HAP-1 (cell line): ENCODE data around the gene IL9.
A peak's percentile ranks its signal among the peaks of the same experiment; 100 is the strongest.

ENCODE experiments used
- DNase-seq, 2 experiments: peaks; one replicate each; pipeline ENCODE4 v3.0.0-alpha.2; 2016 to 2020; ENCODE audit warnings: low spot score in 2 of 2
- H3K27me3 ChIP-seq: fragments of 250-450 bp; sonication (Bioruptor Pico); 2 replicates; pipeline ENCODE4 v1.5.1; 2020; ENCODE audit warnings: low read depth, mild to moderate bottlenecking, moderate library complexity
- H3K36me3 ChIP-seq: fragments of 250-450 bp; sonication (Bioruptor Pico); replicated peaks from 2 replicates; pipeline ENCODE4 v1.5.1; 2020; ENCODE audit warnings: mild to moderate bottlenecking
- H3K4me1 ChIP-seq: fragments of 250-450 bp; sonication (Bioruptor Pico); 2 replicates; pipeline ENCODE4 v1.5.1; 2020; ENCODE audit warnings: mild to moderate bottlenecking
- H3K4me3 ChIP-seq: fragments of 250-450 bp; sonication (Bioruptor Pico); 2 replicates; pipeline ENCODE4 v1.5.1; 2020; ENCODE audit warnings: mild to moderate bottlenecking, moderate library complexity
- H3K9me3 ChIP-seq: fragments of 250-450 bp; sonication (Bioruptor Pico); 2 replicates; pipeline ENCODE4 v1.5.1; 2020; ENCODE audit warnings: mild to moderate bottlenecking, moderate library complexity
- in situ Hi-C: fragments of 300-500 bp; cut with MboI; formaldehyde crosslinking; loops from 3 replicates; pipeline ENCODE4 v1.14.3; 2020; ENCODE audit warnings: low sequenced_read_pairs, inconsistent platforms, mixed read lengths

IL9 gene

GRCh38 chr5:135895474-135896006, at the start of gene IL9:
IL9 (minus strand) TSS chr5:135895841; CDS start chr5:135895816, 25 bp downstream.
- H3K4me1 ChIP-seq = peaks cover 5% of the 10 kb centered on the region; the same call in 1 of the 2 replicates
- H3K27me3 ChIP-seq = peaks cover 9% of the 10 kb centered on the region
- H3K36me3 ChIP-seq = no peaks in the 10 kb centered on the region
- H3K4me3 ChIP-seq = no peak within 1 kb of the TSS
- no peak for DNase-seq
- H3K9me3 ChIP-seq = no peaks in the 10 kb centered on the region
- in situ Hi-C loops = no loop called here

- peaks cover 7% of the 10 kb centered on the region for H3K27me3 ChIP-seq
- H3K9me3 ChIP-seq = no peaks in the 10 kb centered on the region
- peak; percentile 60 to 65 for DNase-seq
- in situ Hi-C loops = no loop called here
- H3K4me3 ChIP-seq = no peak overlapping the region
- no peaks in the 10 kb centered on the region for H3K4me1 ChIP-seq
- no peaks in the 10 kb centered on the region for H3K36me3 ChIP-seq
Measured at GRCh38 chr5:135944967-135945560, 49.4 kb upstream of the IL9 start.

- Histone ChIP-seq H3K4me1 (no peaks in the 10 kb centered on the region), H3K27me3 (peaks cover 7% of the 10 kb centered on the region), H3K36me3 (no peaks in the 10 kb centered on the region), H3K4me3 (no peak overlapping the region), H3K9me3 (no peaks in the 10 kb centered on the region)
- DNase-seq = no peak
- in situ Hi-C loops = no loop called here
Measured at GRCh38 chr5:135944564-135944963, 48.9 kb upstream of the IL9 start.

DNA sequence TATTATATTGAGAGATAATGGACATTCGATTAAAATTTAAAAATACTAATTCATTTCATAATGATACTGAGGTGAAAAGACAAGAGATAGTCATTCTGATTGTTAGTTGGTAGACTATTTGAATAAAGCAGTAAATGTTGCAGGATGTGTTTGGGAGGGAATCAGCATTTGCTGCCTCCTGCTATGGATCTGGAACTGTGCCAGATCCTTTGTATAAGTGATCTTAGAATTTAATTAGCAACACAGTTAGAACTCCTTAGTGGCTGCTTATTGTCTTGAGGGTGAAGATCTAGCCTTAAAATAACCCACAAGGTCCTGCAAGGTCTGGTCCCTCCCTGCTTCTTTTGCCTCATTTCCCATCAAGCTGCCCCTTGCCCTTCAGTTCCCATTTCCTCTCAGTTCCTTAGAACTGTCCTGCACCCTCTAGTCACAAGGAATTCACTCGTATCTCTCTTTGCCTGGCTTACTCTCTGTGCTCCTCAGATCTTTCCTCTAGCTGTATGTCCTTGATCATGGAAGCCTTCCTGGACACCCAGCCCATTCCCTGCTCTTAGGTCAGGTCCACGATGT, 46.6 kb upstream of the IL9 start:
- no peak for DNase-seq
- Histone ChIP-seq H3K27me3 (peaks cover 5% of the 10 kb centered on the region; the same call in 1 of the 2 replicates), H3K36me3 (no peaks in the 10 kb centered on the region), H3K4me1 (no peaks in the 10 kb centered on the region), H3K4me3 (no peak overlapping the region), H3K9me3 (no peaks in the 10 kb centered on the region)
- in situ Hi-C loops = no loop called here

DNA sequence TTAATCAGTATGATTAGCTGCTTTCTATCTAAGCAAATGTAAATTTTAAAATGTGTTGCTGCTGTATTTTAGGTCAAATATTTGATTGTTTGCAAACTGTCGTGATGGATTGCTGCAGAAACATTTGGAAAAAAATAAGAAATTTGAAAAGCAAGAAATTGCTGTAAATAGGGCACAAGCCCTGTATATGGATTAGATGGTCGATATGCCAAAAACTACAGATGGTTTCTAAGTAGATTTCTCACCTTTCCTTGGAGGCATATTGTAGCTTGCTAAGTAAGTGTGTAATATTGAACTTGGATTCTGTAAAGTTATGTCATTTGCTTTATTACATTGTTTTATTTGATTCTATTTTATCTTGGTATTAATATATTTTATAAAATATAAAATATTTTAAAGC, 46.1 kb upstream of the IL9 start:
- Histone ChIP-seq H3K36me3 (no peaks in the 10 kb centered on the region), H3K4me1 (no peaks in the 10 kb centered on the region), H3K4me3 (no peak overlapping the region), H3K27me3 (peaks cover 5% of the 10 kb centered on the region; the same call in 1 of the 2 replicates), H3K9me3 (no peaks in the 10 kb centered on the region)
- in situ Hi-C loops = no loop called here
- DNase-seq = no peak

GRCh38 chr5:135937245-135937911, 41.7 kb upstream of the IL9 start:
- in situ Hi-C loops = no loop called here
- no peak for DNase-seq
- Histone ChIP-seq H3K27me3 (peaks cover 18% of the 10 kb centered on the region), H3K4me3 (no peak overlapping the region), H3K36me3 (no peaks in the 10 kb centered on the region), H3K4me1 (no peaks in the 10 kb centered on the region), H3K9me3 (no peaks in the 10 kb centered on the region)

DNA sequence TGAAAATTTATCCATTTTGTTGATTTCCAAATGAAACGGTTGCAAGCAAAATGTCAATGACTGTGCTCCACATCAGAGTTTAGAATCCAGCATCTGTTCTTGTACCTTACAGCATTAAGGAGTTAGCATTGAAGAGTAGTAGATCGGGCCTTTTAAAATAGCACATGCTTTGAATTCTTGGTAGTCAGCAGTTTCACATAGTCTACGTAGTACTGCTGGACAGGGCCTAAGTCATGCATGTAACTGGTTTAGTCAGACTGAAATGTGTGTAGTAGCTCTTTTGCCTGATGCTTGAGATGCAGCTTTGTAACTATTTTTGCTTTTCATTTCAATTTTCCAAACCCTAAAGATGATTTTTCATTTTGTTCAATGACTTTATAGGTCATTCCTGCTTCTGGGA, 39.3 kb upstream of the IL9 start:
- H3K9me3 ChIP-seq = no peaks in the 10 kb centered on the region
- no peak overlapping the region for H3K4me3 ChIP-seq
- H3K36me3 ChIP-seq = no peaks in the 10 kb centered on the region
- DNase-seq = no peak
- in situ Hi-C loops = no loop called here
- no peaks in the 10 kb centered on the region for H3K4me1 ChIP-seq
- peaks cover 16% of the 10 kb centered on the region for H3K27me3 ChIP-seq

- Histone ChIP-seq H3K9me3 (0 out of 2 replicates have a peak, but pooled peaks cover 2% of the 10 kb centered on the region), H3K36me3 (no peaks in the 10 kb centered on the region), H3K27me3 (peaks cover 17% of the 10 kb centered on the region), H3K4me3 (no peak overlapping the region), H3K4me1 (no peaks in the 10 kb centered on the region)
- DNase-seq = no peak
- in situ Hi-C loops = no loop called here
Measured at GRCh38 chr5:135930949-135931295, 35.3 kb upstream of the IL9 start.

GRCh38 chr5:135930029-135930948, 34.6 kb upstream of the IL9 start:
- no peak for DNase-seq
- H3K9me3 ChIP-seq = 0 out of 2 replicates have a peak, but pooled peaks cover 2% of the 10 kb centered on the region

DNA sequence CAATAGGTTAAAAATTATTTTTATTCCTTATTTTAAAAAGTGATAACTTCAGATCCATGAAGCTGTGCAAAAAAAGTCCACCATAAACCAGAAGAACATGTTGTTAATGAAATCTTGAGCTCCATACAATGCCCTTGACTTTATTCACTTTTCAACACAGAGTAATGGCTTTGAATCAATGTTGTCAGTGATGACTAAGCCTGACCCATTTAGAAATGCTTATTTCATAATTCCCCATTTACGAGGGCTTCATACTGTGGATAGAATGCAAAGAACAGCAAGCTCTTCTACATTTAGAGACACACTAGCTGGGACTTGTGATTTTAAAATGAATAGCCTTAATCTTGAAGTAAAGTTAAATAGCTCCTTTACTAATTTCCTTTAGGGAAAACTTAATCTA, 25.7 kb upstream of the IL9 start:
- DNase-seq = peak in 1 of 2 experiments; percentile 57
- H3K36me3 ChIP-seq = no peaks in the 10 kb centered on the region

More at GRCh38 chr5:135930029-135930948, 34.6 kb upstream of the IL9 start:
- H3K27me3 ChIP-seq = peaks cover 15% of the 10 kb centered on the region
- in situ Hi-C loops = no loop called here
- H3K4me1 ChIP-seq = no peaks in the 10 kb centered on the region
- H3K36me3 ChIP-seq = no peaks in the 10 kb centered on the region
- H3K4me3 ChIP-seq = no peak overlapping the region

GRCh38 chr5:135920199-135920598, 24.6 kb upstream of the IL9 start:
- in situ Hi-C loops = no loop called here
- Histone ChIP-seq H3K9me3 (no peaks in the 10 kb centered on the region), H3K27me3 (no peaks in the 10 kb centered on the region; the same call in 1 of the 2 replicates)

More for the DNA sequence above, 25.7 kb upstream of the IL9 start:
- Histone ChIP-seq H3K4me3 (no peak overlapping the region), H3K27me3 (no peaks in the 10 kb centered on the region; the same call in 1 of the 2 replicates), H3K4me1 (no peaks in the 10 kb centered on the region; the same call in 1 of the 2 replicates), H3K9me3 (no peaks in the 10 kb centered on the region)
- in situ Hi-C loops = no loop called here

GRCh38 chr5:135916638-135917263, 21.1 kb upstream of the IL9 start:
- H3K36me3 ChIP-seq = no peaks in the 10 kb centered on the region
- in situ Hi-C loops = no loop called here
- peak in 1 of 2 experiments; percentile 47 for DNase-seq
- peaks cover 2% of the 10 kb centered on the region; the same call in 1 of the 2 replicates for H3K27me3 ChIP-seq
- no peaks in the 10 kb centered on the region for H3K9me3 ChIP-seq
- no peak overlapping the region for H3K4me3 ChIP-seq
- H3K4me1 ChIP-seq = no peaks in the 10 kb centered on the region; the same call in 1 of the 2 replicates

More at GRCh38 chr5:135920199-135920598, 24.6 kb upstream of the IL9 start:
- H3K4me1 ChIP-seq = no peaks in the 10 kb centered on the region; the same call in 1 of the 2 replicates
- H3K36me3 ChIP-seq = no peaks in the 10 kb centered on the region
- no peak for DNase-seq
- H3K4me3 ChIP-seq = no peak overlapping the region
